Activated CD4-positive, alpha-beta T cell treated with anti-CD3 and anti-CD28 coated beads, Interleukin-2, Interleukin-4, amounts not matched to agents 100 ng/mL and 50 ng/mL, durations not matched to agents 16 hours and 8 hours (primary cell): Measurements from ENCODE around the gene TC2N.
A peak's percentile ranks its signal among the peaks of the same experiment; 100 is the strongest.
"Not testable (repeated sequence)": the region's sequence is repeated elsewhere in the genome, so short reads cannot be mapped to it uniquely, and the experiment has no call there.

Source experiments
- DNase-seq: peaks from one replicate; pipeline ENCODE4 v3.0.0-alpha.2; 2020; ENCODE audit warnings: low spot score

The TC2N gene

DNA sequence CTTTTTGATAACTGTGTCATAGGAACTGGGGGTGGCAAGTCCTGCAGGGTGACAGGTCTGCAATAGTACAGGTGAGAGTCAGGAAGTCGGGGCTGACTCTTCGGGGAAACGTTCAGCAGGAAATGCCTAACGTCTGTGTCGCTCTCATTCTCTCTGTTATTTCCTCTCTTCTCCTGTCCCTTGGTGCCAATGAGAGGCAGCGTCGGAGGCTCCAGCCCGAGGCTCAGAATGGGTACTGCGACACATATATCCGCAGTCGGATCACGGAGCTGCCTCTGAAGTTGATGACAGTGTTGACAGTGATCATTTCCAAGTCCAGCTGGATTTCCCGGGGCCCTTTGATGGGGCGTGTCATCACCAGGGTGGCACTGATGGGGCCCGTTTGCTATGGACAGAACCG lies 2.7 kb upstream of the TC2N start:
- peak; percentile 74 for DNase-seq

DNA sequence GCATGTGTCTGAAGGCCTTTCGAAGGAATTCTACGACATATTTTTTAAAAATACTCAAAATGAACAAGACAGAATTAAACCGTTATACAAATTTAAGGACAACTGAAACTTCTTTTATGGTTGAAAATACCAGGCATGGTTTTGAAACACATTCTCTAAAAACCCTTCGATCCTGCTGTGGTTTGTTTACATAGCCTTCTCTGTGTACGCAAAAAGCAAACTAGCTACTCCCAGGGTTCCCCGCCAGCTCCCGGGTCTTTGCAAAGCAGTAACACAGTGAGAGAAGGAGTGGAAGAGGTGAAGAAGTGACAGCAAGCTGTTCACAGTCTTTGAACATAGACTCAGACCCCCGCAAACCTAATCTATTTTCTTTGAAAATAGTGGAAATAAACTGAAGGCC lies 2.2 kb upstream of the TC2N start:
- no peak for DNase-seq

DNA sequence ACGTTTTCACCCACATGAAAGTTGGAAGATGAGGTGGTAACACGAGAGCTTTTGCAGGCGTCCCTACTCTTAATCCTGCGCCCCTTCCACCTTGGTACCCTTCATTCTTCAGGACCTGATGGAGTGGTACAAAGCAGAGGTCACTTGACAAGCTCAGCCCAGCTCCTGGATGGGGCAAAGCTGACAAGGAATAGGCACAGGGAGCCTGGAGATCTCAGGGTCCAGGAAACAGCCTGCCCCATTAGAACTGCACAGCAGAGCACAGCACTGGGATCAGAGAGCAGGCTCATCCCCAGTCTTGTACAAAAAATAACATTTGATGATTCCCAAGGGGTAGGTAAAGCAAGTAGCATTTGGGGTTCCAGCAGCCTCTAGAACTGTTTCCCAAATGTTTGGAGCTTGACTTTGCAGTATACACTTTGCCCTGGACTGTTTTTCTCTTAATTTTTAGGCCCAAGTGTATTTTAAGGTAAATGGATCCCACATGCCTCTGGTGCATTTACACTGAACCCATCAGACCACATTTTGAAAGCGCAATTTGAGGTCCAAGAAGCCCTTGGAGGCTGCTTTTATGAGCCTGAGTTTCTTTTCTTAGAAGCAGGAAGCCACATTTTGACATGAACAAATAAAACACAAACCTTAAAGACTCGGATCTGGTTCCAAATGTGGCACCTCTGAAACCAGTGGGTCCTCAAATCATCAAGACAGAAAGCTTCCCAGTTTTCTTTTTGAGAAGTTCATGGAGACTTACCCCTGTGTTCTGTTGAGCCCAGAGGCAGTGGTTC lies 633 bp downstream of the TC2N start:
- no peak for DNase-seq

DNA sequence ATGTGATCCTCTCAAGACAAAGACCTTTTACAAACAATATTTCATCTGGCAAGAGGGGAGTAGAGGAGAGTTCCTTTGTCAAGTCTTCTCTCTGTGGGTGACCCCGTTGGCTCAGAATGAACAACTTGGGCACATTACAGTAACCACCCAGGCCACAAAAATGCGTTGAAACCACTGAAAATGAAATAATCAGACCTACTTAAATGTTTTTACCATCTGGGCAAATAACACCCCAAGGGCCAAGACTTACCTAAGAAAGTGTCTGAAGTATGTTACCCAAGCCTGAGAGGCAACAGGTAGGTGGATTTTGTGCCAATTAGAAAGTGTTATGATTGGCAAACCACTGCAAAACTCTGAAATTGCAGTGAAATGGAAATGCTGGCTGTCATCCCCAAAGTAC lies 1.3 kb downstream of the TC2N start:
- DNase-seq = peak; percentile 73

DNA sequence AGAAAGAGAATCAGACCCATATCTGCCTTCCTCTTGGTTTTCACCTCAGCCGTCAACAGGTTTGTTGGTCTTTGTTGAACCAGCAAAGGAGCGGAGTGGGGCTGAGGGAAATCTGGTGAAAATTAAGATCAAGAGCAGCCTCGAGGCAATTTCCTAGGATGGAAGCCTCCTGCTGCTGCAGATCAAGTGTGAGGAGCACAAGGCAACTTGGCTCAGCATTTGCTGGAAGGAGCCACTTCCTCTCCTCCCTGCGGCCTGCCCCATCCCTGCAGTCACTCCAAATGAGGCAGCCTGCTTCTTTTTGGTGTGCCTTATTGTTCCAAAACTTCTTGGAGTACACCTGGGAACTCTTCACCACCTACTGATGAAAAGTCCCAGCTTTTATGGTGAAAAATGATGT lies 4.9 kb downstream of the TC2N start:
- DNase-seq = no peak

DNA sequence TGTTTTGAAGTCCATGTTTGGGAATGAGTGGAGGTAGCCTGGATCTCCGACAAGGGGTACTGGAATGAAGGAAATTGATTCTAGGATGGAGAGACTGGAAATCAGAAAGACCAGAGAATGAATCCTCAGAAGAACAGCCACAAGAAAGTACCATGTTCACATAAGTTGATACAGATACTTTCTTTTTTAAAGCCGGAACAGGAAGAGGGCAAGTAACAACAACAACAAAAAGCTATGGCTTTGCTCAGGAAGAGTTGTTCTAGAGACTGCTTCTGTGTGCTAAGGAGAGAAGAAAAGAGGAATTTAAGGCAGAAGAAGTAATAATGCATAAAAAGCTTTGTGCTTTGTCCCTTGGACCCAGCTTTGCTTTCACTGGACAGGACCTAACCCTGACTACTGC lies 6.2 kb downstream of the TC2N start:
- DNase-seq = no peak

DNA sequence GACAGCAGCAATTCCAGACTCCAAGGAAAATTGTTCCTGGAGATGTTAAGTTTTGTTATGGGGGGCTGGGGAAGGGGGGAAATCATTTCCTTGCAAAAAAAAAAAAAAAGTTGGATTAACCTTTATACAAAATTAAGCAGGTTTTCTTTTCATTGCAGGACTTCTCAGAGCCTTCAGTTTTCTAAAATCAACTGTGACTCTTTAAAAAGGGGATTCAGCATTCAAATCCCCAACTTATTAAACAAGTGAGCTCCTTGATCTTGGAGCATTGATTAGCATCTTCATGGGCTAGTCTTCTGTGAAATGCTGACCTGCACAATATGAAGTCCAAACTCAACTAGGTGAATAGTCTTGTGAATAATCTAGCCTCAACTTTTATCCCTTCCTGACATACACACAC lies 7.1 kb downstream of the TC2N start:
- no peak for DNase-seq

DNA sequence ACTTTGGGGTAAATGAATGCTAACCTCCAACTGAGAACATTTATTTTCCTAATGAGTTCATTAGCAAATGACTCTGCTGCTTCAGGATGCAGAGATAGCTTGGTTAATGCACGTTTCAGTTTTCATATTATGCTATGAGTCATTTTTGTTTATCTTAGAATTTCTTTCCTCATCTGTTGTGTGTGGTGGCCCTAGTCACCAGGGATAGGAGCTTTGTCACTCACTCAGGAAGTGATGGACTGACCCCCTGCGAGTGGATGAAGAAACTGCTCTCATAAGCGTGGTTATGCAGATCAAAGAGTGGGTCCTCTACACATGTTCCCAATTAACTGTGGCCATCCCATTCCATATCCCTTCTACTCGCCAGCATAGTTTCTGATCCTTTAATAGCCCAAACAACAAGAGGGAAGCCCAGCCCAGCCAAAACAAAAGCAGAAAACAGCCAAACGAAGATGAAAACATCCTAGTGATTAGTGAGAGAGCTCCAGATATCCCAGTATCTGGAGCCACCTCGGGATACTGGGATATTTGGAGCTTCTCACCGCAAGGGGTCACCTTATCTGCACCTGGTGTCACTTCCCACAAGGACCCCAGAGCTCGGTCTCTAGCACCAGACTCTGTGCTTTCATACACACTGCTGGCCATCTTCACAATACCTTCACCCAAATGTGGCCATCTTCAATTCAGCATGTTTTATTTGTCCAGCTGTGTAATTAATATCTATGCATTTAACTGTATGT lies 8.6 kb downstream of the TC2N start:
- peak; percentile 63 for DNase-seq

DNA sequence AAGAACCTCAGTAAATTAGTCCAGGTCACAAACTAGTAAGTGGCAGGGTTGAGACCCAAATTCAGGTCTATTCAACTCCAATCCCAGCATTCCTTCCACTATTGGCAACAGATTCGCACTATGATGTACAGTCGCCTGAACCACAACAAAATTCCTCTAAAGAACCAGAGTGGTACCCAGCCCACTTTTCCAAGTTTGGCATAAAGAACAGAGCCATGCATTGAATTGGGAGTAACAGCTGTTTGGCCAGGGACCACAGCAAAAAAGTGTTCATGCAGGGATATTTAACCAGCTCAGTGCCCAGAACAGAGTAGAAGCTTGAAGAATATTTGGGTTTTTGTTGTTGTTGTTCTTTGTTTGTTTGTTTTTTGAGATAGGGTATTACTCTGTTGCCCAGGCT lies 9.7 kb downstream of the TC2N start:
- DNase-seq = no peak

DNA sequence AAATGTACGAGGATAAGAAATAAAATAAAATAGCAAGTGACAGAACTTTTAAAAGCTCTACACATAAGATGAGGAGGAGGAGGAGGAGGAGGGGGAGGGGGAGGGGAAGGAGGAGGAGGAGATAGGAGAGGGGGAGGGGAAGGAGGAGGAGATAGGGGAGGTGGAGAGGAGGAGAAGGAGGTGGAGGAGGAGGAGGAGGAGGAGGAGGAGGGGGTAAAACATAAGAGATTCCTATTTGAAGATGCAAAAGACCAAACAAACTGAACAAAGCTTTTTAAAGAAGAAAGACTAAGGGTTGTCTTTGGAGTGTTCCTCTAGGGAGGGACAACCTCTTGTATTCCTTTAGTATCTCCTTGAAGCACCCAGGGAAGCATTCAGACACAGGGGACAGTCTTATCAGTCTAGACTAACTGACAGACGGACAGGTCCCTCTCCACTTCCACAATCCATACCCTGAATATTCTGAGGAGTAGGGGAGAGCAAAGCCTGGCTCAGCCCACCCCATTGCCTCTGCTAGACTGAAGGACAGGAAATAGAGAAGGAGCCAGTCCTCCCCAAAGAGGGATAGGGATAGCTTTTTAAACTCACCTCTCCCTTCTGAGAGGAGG lies 12.9 kb downstream of the TC2N start:
- DNase-seq = no peak

DNA sequence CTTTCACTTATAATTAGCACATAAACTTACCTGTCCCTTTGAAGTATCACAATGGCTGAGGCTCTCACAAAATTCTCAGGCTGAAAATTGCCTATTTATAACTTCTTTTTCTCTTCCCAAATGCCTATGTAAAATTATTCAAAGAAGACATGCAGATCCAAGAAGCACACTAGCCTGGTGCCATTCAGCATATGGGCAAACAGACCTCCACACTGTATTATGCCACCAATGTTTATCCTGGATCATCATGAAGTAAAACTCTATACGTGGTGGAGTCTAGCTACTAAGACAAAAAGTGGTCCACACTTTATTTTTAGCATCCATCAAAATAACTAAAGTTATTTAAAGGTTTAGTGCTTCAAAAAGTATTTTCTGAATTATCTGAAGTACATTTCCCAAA lies 15.8 kb downstream of the TC2N start:
- no peak for DNase-seq

DNA sequence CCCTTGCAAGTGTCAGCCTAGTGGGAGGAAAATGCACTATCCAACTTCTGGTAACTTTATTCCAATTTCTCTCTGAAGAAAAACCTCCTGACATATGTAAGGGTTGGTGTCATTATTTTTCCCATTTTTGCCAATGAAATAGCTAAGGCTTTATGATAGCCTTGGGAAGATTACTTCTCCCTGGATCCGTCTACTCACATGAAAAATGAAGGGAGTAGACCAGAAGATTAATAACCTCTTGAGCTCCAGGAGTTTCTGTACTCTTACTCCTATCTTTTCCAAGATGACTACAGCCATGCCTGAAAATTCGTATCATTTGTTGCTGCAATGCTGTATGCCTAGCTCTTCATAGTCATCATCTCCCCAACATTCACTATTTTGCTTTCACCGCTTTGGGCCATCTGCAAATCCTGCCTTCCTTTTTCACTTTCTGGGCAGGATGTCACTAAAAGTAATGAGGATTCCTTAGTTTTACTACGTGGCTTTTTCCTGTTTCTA lies 18.8 kb downstream of the TC2N start:
- DNase-seq = no peak

DNA sequence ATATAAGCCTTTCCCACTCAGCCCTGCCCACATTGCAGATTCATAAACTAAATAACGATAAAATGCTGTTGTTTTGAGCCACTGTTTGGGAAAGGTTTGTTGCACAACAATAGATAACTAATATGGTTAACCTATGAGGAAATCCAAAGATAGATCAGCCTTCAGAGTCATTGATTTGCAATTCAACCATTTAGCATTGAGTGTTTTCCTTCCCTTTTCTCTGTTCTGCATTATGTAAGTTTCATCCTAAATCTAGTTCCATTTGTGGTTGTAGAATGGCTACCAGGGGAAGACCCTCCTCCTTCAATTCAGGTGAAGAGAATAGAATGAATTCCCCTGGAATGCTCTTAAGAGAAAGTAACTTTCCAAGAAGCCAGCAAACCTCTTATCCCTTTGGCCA lies 19.6 kb downstream of the TC2N start:
- no peak for DNase-seq

DNA sequence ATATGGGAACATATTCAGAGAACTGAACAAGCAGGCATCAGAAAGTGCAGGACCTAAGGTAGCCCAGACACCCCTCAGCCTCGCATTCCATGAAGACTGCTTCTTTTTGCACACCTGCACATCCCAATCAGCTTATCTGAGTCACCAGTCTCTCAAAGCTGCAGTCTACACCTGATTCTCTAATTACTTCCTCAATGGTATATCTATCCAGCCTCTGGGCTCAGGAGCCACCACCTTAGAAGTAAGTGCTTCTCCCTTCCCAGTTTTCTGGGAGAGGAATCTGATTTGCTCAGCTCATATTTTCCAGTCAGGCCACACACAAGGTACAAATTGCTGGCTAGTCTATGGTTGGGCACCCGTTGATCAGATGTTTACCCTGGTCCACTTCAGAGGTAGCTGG lies 21.7 kb downstream of the TC2N start:
- no peak for DNase-seq

DNA sequence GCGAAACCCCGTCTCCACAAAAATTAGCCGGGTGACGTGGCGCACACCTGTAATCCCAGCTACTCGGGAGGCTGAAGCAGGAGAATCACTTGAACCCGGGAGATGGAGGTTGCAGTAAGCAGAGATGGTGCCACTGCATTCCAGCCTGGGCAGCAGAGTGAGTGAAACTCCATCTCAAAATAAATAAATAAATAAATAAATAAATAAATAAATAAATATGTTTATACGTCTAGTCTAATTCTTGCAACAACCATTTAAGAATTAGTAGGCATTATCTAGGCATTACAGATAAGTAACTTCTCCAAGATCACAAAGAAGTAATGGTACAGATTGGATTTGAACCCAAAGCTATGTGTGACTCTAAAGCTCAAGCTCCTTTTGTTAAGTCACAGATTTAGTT lies 22.3 kb downstream of the TC2N start:
- not testable (repeated sequence) for DNase-seq

DNA sequence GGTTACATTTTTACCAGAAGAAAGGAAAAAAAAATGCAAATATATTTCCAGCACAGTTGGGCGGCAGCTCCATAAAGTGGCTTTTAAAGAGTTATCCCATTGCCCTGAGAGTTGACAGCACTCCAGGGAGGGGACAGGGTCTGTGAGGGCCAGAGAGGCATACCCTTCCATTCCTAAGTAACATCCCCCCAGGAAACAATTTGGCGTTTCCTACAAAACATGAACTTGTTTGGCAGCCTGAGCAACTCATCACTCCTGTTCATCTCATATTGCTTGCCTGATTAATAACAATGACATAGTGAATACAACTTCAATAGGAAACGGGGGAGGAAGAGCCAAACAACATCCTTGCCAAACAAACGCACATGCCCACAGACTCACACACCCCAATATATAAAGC lies 23.3 kb downstream of the TC2N start:
- no peak for DNase-seq

DNA sequence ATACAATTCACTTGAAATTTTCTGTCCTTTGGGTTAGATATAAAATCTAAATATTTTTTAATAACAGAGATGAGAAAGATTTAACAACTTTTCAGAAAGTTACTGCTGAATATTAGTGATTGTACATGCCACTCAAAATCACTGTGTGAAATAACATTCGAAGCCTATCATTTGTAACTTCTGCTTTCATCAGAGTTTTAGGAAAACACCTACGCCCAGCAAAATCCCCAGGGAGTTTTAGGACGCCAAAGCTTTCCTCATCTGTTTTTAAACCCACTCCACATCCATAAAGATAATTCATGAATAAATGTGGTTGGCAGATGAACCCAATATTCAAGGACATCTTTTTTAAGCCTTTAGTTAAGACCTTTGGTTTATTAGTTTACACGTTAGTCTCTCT lies 23.9 kb downstream of the TC2N start:
- DNase-seq = no peak

DNA sequence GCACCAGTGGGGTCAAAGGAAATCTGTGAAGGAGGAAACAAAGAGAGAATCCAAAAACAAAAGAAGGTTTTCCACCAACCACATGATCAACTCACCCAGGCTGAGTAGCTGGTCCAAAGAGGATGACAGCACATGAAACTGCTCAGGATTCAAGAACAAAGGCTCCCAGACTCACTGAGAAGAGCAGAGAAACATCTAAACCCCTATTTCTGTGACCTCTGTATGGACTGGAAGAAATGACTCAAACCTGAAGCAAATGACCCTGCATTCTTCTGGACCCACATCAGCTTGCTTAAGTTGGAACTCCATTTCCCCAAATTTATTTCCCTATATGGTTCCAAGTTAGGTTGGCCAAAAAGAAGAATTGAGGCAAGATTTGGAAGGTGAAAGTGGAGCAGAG lies 26.3 kb downstream of the TC2N start:
- DNase-seq = no peak

DNA sequence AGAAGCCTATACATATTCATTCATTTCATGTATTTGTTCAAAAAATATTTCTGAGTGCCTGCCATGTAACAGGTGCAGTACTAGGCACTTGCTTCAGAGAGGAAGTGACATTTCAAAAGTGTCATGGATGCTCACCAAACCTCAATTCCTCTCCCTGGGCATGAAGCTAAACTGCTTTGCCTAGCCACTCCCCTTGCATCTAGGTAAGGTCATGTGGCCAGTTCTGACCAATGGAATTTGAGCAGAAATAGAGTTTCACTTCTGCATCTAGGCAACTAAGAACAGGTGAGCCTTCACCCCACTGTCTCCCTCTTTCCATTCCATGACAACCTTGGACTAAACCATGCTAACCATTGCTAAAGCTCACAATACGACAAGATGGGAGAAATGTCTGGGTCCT lies 27.6 kb downstream of the TC2N start:
- DNase-seq = no peak

DNA sequence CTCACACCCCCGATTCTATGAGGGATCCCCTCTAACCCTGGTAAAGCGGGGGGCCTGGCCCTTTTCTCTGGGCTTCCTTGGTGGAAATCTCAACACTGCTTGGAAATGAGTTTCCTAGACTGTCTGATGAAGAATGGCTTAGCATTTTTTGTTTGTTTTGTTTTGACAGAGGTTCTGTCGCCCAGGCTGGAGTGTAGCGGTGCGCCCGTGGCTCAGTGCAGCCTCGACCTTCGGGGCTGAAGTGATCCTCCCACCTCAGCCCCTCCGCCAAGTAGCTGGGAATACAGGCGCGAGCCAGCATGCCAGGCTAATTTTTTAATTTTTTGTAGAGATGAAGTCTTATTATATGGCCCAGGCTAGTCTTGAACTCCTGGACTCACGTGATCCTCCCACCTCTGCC lies 30.3 kb downstream of the TC2N start:
- no peak for DNase-seq

DNA sequence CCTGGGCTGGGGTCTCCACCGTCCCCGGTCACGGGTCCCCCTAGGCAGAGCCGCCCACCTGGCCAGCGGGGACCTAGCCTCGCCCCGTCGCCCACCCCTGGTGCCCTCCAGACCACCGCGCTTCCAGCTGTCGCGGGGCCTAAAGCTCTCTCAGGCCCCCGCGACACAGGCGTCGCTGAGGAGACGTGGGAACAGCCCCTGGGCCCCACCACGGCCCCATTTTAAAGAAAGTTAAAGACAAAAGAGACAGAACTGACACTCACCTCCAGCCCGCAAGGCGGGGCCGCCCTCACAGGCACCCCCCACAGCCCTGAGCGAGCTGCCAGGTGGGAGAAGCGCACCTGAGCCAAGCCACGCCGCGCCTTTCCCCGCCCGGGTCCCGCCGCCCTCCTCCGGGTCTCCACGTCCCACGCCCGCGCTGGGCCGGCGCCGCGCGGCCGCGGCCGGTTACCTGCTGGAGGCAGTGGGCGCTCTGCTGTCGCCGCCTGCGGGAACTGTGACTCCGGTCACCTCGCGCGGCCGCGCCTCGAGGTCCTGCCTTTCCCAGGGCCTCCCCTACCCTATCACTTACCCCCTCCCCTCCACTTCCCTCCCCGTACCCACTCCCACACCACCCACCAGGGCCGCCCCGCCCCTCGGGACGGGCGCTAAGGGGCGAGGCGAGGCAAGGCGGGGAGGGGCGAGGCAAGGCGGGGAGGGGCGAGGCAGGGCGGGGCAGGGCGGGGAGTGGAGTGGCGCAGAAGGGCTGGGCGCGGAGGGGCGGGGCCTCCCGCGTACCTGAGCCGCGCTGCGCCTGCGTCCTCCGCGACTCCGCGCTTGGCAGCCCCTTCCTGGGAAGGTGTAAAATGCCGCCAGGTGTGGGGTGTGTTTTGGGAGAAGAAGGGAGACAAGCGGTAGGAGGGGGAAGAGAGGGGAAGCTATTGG lies 31.2 kb downstream of the TC2N start:
- peak; percentile 82 for DNase-seq
